ENCODE results near the gene PEAK1. TPM values are rescaled to one million over a fixed set of nuclear protein-coding genes. Genes with fewer than 3 reads are reported as not detected.

PEAK1 gene
- total and polyA plus RNA-seq, 2 experiments from 2014 or later, result 7.8 to 34.1 TPM

- TF ChIP-seq ZNF462 (CRISPR knock-in tag; IDR thresholded peaks at IDR 0.05) (no peak), STAT1 (IDR thresholded peaks at IDR 0.05; ENCODE audit: unreplicated experiment) (no peak), EZH2 (IDR thresholded peaks at IDR 0.05; ENCODE audit: low read depth, unreplicated experiment) (no peak), REST (IDR thresholded peaks at IDR 0.05; ENCODE audit: unreplicated experiment) (no peak), EZH2phosphoT487 (IDR thresholded peaks at IDR 0.05; ENCODE audit: unreplicated experiment) (no peak), CREB1 (CRISPR knock-in tag; IDR thresholded peaks at IDR 0.05; ENCODE audit: low read depth) (no peak), ZNF114 (CRISPR knock-in tag; IDR thresholded peaks at IDR 0.05) (no peak), JUNB (IDR thresholded peaks at IDR 0.05; ENCODE audit: unreplicated experiment) (no peak), ETS1 (IDR thresholded peaks at IDR 0.05) (no peak)
Measured at GRCh38 chr15:77311020-77311419, 108.9 kb downstream of the PEAK1 start (continued).
